GM12874 (cell line): ENCODE results near the gene PXK.
A peak's percentile ranks its signal among the peaks of the same experiment; 100 is the strongest.

ENCODE experiments used
- CTCF ChIP-seq: IDR thresholded peaks from 2 replicates; pipeline ENCODE4 v1.5.1; 2011; ENCODE audit warnings: low read depth, mild to moderate bottlenecking, control low read depth, low read length, moderate library complexity; ENCODE audit not compliant: insufficient read depth

PXK gene

DNA sequence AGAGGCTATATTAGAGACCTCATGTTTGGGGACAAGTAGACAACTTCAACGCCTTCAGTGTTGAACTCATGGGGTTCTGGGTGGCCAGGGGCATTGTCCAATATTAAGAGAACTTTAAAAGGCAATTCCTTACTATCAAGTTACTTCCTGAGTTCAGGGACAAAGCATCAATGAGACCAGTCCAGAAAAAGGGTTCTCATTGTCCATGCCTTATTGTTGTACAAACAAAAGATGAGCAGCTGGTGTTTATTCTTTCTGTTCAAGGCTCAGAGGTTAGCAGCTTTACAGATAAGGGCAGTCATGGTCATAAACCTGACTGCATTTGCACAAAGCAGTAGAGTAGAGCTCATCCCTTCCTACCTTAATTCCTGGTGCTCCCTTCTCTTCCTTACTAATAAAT, 119.5 kb downstream of the PXK start:
- TF ChIP-seq CTCF = no peak

- TF ChIP-seq CTCF = no peak
These were observed 126.5 kb downstream of the PXK start for GRCh38 chr3:58459160-58459559.

DNA sequence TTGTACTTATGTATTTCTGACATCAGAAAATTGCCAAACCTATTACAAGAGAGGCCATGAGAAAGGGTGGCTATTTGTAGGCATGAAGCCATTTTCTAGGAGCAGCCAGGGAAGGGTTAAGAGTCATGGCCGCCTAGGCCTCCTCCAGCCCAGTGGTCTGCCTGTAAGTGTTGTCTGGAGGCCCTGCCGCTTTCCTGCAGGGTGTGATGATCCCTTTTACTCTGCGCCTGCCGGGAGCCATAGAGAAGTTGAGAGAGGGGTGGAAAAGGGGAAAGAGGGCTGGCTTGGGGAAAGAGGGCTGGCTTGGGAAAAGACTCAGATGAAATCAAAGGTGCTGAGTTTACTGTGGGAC, 130.1 kb downstream of the PXK start:
- TF ChIP-seq CTCF = no peak

DNA sequence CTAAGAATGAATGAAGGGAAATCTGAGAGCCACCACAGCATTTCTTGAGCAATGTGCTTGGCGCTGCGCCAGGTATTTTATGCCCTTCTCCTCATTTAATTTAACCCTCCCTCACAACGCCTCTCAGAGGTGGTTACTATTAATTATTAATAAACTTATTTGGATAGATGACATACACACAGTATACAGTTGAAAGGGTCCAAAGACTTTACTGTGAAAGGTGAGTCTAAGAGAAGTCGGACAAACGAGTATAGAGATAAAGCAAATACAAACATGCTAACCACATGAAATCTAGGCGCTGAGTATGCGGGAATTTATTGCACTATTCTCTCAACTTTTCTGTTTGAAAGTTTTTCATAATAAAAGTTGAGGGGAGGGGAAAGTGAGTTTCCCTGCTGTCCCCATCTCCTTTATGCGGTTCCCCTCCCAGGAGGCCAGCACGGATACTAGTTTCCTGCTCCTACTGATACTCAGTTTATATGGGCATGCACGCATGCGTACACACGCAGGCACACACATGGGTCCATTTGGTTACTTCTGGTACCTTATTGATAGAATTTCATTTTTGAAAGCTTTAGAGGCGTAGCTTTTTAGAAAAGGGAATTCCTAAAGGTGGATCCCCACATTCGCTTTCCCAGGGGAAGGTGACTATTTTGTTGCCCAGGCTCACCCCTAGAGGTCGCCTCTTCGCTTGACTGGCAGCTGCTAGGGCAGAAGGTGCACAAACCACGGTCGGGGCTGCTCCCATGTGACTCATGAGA, 130.7 kb downstream of the PXK start:
- TF ChIP-seq CTCF = peak; percentile 88

- TF ChIP-seq CTCF = no peak
These were observed 131.2 kb downstream of the PXK start for GRCh38 chr3:58463942-58464271.

- no peak for TF ChIP-seq CTCF
These were observed 132.2 kb downstream of the PXK start for GRCh38 chr3:58464866-58465265.

GRCh38 chr3:58466899-58467563, 134.3 kb downstream of the PXK start:
- no peak for TF ChIP-seq CTCF

DNA sequence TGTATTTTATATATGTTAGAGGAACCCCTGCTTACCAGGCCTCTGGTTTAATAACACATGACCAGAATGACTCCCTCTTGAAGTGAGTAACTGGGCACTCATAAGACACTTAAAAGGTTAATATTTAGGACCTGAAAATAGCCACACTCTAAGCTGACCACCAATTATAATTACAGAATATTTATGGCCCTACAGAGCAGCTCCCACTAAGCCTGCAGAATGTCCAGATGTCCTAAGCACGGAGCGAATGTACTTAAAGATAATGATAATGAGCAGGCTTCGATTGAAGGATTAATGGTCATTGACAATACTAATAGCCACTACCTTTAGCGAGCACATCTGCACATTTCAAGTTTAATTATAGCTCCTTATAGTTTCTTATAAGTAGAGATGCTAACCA, 136.4 kb downstream of the PXK start:
- TF ChIP-seq CTCF = no peak
